Kidney (tissue), 14 donors: ENCODE data around the gene KLK11. TPM values are rescaled to one million over a fixed set of nuclear protein-coding genes. Genes with fewer than 3 reads are reported as not detected.

Source experiments
- DNase-seq, 5 donors: peaks; one replicate each; pipeline ENCODE4 v3.0.0-alpha.2; 2013 to 2020
- FAIRE-seq: peaks from 2 replicates; lab custom pipeline; 2012; peaks lifted over from hg19 to GRCh38; lab: Jason Lieb, UNC
- H3K27ac ChIP-seq, 2 donors: one replicate each; pipeline ENCODE4 v1.7.0; 2013; ENCODE audit warnings: low read depth in 2 of 2, low read length in 2 of 2, inconsistent platforms in 1 of 2
- H3K27me3 ChIP-seq: one replicate; pipeline ENCODE4 v1.7.1; 2013; ENCODE audit warnings: low read length, inconsistent platforms; ENCODE audit not compliant: control insufficient read depth, insufficient read depth
- H3K36me3 ChIP-seq, 3 donors: one replicate each; pipeline versions ENCODE4 v1.7.0 to v1.7.1; 2013; ENCODE audit warnings: low read length in 3 of 3, control low read depth in 1 of 3, inconsistent platforms in 1 of 3; ENCODE audit not compliant: insufficient read depth in 3 of 3, control insufficient read depth in 2 of 3
- H3K4me1 ChIP-seq, 3 donors: one replicate each; pipeline versions ENCODE4 v1.7.0 to v1.7.1; 2013; ENCODE audit warnings: low read length in 3 of 3, inconsistent platforms in 1 of 3, low read depth in 1 of 3; ENCODE audit not compliant: control insufficient read depth in 2 of 3, insufficient read depth in 2 of 3
- H3K4me3 ChIP-seq, 3 donors: one replicate each; pipeline versions ENCODE4 v1.7.0 to v1.8.1; 2013; ENCODE audit warnings: low read length in 3 of 3, control low read depth in 1 of 3, inconsistent platforms in 1 of 3
- H3K9ac ChIP-seq, 3 donors: one replicate each; pipeline versions ENCODE4 v1.7.0 to v1.7.1; 2013; ENCODE audit warnings: low read length in 3 of 3, control low read depth in 1 of 3, inconsistent platforms in 1 of 3
- H3K9me3 ChIP-seq, 3 donors: one replicate each; pipeline versions ENCODE4 v1.7.0 to v1.7.1; 2013; ENCODE audit warnings: low read length in 3 of 3, control low read depth in 1 of 3, inconsistent platforms in 1 of 3; ENCODE audit not compliant: control insufficient read depth in 2 of 3, insufficient read depth in 1 of 3
- CTCF ChIP-seq: IDR thresholded peaks from 3 replicates; pipeline ENCODE4 v1.5.1; 2012; ENCODE audit warnings: mild to moderate bottlenecking, moderate library complexity, borderline replicate concordance; ENCODE audit not compliant: insufficient read depth; ENCODE audit errors: extremely low read depth
- intact Hi-C: fragments of 100-400 bp; cut with DNase I; formaldehyde crosslinking; loops from one replicate; pipeline ENCODE4 v1.11.1; 2022
- polyA plus RNA-seq: library from polyadenylated mRNA; stranded (reverse); fragments of 350-450 nt; fragmentation: Illumina TruSeq; extraction: RNeasy Lipid Tissue Mini Kit (QIAGEN cat#74804); gene quantifications from one replicate; pipeline ENCODE4 v1.2.3, GENCODE V29; 2014; ENCODE audit warnings: low read depth, low replicate concordance; ENCODE audit not compliant: insufficient read depth
- total RNA-seq: library from RNA; stranded (reverse); fragmentation: NEBNext Ultra II Directional; extraction: Animal tissue kit (Norgen Biotek cat#: 25700); gene quantifications from one replicate; pipeline ENCODE4 v1.2.1, GENCODE V29; 2021
- donor health status: control.
- donor health status: control.
- donor health status: control.
- donor health status: control.
- donor health status: control.
- donor health status: DM: yes; HTN: yes; CAD: no.
- donor health status: Normal renal cell carcinoma (clear cell type).

The KLK11 gene
- total and polyA plus RNA-seq, 2 donors from 2014 or later: 0.47 TPM; not detected in 1

- H3K36me3 ChIP-seq: no peaks in the 10 kb centered on the region
- no peaks in the 10 kb centered on the region for H3K4me1 ChIP-seq
- no peak for TF ChIP-seq CTCF
- H3K4me3 ChIP-seq: no peak within 1 kb of the TSS
- H3K27me3 ChIP-seq: no peaks in the 10 kb centered on the region
- FAIRE-seq (no peak), DNase-seq (no peak)
- H3K9ac ChIP-seq: no peak within 1 kb of the TSS
- no peaks in the 10 kb centered on the region for H3K9me3 ChIP-seq
- H3K27ac ChIP-seq: no peak within 1 kb of the TSS
- intact Hi-C loops: no loop called here
Observed at GRCh38 chr19:51034704-51035103, 8.3 kb upstream of the KLK11 start, which contains the start of gene KLK12. Gene KLK12 (minus strand): TSS chr19:51035002. CDS start chr19:51034621, 381 bp downstream.

DNA sequence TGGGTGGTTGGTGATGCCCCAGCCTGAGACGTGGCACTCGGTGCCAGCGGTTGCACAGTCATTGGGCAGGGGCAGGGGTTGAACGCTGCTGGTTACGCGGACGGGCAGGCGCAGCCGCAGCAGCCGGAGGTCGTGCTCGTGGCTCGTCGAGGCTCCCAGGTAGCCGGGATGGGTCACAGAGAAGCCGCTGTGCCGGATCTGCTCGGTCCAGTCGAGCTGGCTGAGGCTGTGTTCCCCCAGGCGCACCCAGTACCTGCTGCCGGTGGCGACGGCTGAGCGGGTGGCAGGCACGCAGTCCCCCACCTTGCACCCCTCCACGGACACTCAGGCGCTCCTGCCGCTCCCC lies 5.4 kb upstream of the KLK11 start:
- Histone ChIP-seq H3K27me3 (no peaks in the 10 kb centered on the region), H3K4me3 (no peak overlapping the region), H3K36me3 (no peaks in the 10 kb centered on the region), H3K4me1 (no peaks in the 10 kb centered on the region), H3K9ac (no peak overlapping the region), H3K9me3 (no peaks in the 10 kb centered on the region), H3K27ac (no peak overlapping the region)
- FAIRE-seq (no peak), DNase-seq (no peak)
- intact Hi-C loops: no loop called here
- no peak for TF ChIP-seq CTCF

DNA sequence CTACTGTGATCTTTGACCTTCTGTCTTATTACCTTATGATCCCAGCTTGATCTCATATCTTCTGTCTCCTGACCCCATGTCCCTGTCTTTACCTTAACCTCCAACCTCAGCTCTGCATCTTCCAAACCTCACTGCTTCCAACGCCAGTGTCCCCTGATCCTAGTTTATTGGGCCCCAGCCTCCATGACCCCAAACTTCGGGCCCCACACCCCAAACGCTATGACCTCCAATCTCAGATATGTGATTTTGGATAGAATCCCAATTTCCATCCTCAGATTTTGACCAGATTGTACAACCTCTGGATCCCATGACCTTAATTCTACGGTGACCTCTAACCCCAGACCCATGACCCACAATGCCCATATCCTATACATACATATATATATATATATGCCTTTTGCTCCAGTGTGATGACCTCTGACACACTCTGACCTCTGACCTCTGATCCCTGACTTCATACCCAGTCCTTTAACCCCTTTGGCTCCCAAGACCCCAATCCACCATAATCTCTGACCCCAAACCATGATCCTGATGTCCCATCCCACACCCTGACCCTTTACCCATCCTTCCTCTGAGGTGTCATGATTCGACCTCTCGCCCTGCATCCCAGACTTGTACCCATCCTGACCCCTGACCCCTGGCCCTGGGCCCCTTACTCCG lies 4.9 kb upstream of the KLK11 start:
- DNase-seq: no peak
- H3K27me3 ChIP-seq: no peaks in the 10 kb centered on the region
- FAIRE-seq: no peak
- no peaks in the 10 kb centered on the region for H3K4me1 ChIP-seq
- no peak overlapping the region for H3K9ac ChIP-seq
- H3K36me3 ChIP-seq: no peaks in the 10 kb centered on the region
- H3K4me3 ChIP-seq: no peak overlapping the region
- H3K9me3 ChIP-seq: no peaks in the 10 kb centered on the region
- intact Hi-C loops: no loop called here
- no peak for TF ChIP-seq CTCF
- no peak overlapping the region for H3K27ac ChIP-seq

- no peak for DNase-seq
- H3K9ac ChIP-seq: no peak overlapping the region
- intact Hi-C loops: no loop called here
- no peaks in the 10 kb centered on the region for H3K4me1 ChIP-seq
- H3K36me3 ChIP-seq: no peaks in the 10 kb centered on the region
- no peak for FAIRE-seq
- H3K27ac ChIP-seq: no peak overlapping the region
- no peaks in the 10 kb centered on the region for H3K9me3 ChIP-seq
- H3K27me3 ChIP-seq: no peaks in the 10 kb centered on the region
- no peak overlapping the region for H3K4me3 ChIP-seq
- no peak for TF ChIP-seq CTCF
Observed at GRCh38 chr19:51030631-51031030, 4.2 kb upstream of the KLK11 start.
